ENCODE data around the gene SCAF8.

- TF ChIP-seq CTCF (IDR thresholded peaks at IDR 0.05) = no peak
- TF ChIP-seq POLR2AphosphoS5 (IDR thresholded peaks at IDR 0.05) = no peak
- no peak for TF ChIP-seq POLR2A (IDR thresholded peaks at IDR 0.05)
Measured at GRCh38 chr6:154815938-154816820, 83.0 kb downstream of the SCAF8 start.

All from sigmoid colon (tissue), 4 donors.